A549 treated with DMSO at 1 μM for 4 hours (cell line): ENCODE measurements around the gene LOX. TPM values are rescaled to one million over a fixed set of nuclear protein-coding genes. Genes with fewer than 3 reads are reported as not detected.

ENCODE experiments used
- total RNA-seq: library from RNA; stranded (reverse); fragments of 200-300 nt; extraction: Qiagen RNA extraction; gene quantifications from 5 replicates; pipeline ENCODE4 v1.2.3, GENCODE V29; 2022; ENCODE audit warnings: low read depth

The LOX gene
- 0.50 to 1.8 TPM (median 1.3 TPM) in 5 replicates for total RNA-seq

GRCh38 chr5:122078116-122079110, at the start of gene LOX:
Gene LOX, minus strand, starts transcription at chr5:122078259. Its CDS starts 274 bp downstream, at chr5:122077985.

Other genes with a start within 250 kb of the LOX start
- gene FTMT, start 226.4 kb downstream of the LOX start, total RNA-seq, result not detected in 5 replicates
- gene SRFBP1, start 116.3 kb downstream of the LOX start, total RNA-seq, result 10.7 to 14.5 TPM (median 11.2 TPM) in 5 replicates
- gene ZNF474, start 51.3 kb upstream of the LOX start, total RNA-seq, result 0.14 to 0.48 TPM (median 0.44 TPM) in 5 replicates
- 0.04 to 0.09 TPM in 2 of 5 replicates, not detected in the others for gene SNCAIP, start 234.0 kb upstream of the LOX start, total RNA-seq